Fibroblast of villous mesenchyme (primary cell): ENCODE measurements around the gene KLHL42. TPM values are rescaled to one million over a fixed set of nuclear protein-coding genes. Genes with fewer than 3 reads are reported as not detected.

Source experiments
- DNase-seq: peaks from one replicate; pipeline ENCODE4 v3.0.0-alpha.2; 2010; ENCODE audit warnings: low read depth
- H3K4me3 ChIP-seq: 2 replicates; pipeline ENCODE4 v1.5.1; 2011; ENCODE audit warnings: low read depth, mild to moderate bottlenecking, low read length
- total RNA-seq: library from RNA; depleted of rRNA; stranded (reverse); fragments of >200 nt; gene quantifications from 2 replicates; pipeline ENCODE4 v1.2.3, GENCODE V29; 2012
- TF ChIP-seq, protein P1 (sequence below): IDR thresholded peaks from 2 replicates; pipeline ENCODE4 v1.5.1; 2012; ENCODE audit warnings: low read depth, mild to moderate bottlenecking, low read length; ENCODE audit not compliant: insufficient read depth

The KLHL42 gene
- total RNA-seq, 1 donor: 44.5 TPM

DNA sequence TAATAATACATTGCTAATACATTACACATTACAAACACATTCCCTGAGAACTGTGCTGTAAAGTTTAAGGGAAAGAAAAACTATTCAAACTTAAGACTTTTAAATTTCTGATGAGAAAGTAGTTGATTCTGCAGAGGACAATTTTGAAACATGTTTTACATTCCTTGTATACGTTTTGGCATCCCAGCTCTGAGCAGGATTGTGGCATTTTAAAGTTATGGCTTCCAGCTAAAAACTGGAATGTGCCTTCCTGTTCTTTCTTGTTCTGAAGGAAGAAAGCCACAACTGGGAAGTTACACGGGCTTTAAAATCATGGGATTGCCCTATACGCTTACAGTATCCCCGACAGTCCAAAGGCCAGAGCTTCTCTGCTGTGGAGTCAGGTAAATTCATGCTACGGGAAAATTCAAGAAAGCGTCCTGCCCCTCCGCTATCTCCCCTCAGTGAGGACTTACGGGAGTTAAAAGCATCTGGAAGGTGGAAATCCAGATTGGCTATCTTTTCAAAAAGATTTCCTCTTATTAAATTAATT lies 10.8 kb upstream of the KLHL42 start:
- TF ChIP-seq, protein P1, sequence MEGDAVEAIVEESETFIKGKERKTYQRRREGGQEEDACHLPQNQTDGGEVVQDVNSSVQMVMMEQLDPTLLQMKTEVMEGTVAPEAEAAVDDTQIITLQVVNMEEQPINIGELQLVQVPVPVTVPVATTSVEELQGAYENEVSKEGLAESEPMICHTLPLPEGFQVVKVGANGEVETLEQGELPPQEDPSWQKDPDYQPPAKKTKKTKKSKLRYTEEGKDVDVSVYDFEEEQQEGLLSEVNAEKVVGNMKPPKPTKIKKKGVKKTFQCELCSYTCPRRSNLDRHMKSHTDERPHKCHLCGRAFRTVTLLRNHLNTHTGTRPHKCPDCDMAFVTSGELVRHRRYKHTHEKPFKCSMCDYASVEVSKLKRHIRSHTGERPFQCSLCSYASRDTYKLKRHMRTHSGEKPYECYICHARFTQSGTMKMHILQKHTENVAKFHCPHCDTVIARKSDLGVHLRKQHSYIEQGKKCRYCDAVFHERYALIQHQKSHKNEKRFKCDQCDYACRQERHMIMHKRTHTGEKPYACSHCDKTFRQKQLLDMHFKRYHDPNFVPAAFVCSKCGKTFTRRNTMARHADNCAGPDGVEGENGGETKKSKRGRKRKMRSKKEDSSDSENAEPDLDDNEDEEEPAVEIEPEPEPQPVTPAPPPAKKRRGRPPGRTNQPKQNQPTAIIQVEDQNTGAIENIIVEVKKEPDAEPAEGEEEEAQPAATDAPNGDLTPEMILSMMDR: no peak
- no peak for DNase-seq
- no peak overlapping the region for H3K4me3 ChIP-seq

DNA sequence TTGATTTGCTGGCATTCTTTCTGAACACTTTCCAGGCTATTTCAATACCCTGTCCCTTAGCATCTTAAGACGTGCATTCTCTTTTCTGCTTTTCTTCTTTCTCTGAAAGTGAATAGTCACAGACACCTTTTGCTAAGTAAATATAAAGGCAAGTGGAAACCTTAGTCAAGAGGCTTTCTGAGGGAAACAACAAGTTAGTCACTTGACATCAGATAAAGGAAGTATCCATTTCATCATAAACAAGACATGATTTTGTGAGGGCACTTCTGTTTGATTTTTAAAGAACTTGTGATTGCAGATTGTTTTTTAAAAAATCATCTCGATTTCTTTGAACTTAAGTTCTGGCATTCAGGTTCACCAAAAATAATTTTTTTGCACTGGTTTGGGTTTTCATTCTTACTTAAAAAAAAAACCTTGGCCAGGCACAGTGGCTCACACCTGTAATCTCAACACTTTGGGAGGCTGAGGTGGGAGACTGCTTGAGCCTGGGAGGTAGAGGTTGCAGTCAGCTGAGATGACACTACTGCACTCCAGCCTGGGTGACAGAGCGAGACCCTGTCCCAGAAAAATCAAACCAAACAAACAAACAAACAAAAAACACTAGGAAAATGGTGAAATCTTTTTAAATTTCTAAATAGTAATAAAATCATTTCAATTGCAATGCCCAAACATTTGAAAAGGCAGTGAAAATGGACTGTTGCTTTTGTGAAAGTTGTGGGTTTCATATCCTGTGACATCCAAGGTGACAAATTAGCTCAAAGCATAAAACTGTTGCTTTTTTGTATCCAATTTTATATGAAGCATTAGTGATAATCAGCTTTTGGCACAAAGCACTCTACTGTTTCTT lies 8.3 kb upstream of the KLHL42 start:
- no peak for DNase-seq
- TF ChIP-seq, protein P1: no peak
- no peak overlapping the region for H3K4me3 ChIP-seq

DNA sequence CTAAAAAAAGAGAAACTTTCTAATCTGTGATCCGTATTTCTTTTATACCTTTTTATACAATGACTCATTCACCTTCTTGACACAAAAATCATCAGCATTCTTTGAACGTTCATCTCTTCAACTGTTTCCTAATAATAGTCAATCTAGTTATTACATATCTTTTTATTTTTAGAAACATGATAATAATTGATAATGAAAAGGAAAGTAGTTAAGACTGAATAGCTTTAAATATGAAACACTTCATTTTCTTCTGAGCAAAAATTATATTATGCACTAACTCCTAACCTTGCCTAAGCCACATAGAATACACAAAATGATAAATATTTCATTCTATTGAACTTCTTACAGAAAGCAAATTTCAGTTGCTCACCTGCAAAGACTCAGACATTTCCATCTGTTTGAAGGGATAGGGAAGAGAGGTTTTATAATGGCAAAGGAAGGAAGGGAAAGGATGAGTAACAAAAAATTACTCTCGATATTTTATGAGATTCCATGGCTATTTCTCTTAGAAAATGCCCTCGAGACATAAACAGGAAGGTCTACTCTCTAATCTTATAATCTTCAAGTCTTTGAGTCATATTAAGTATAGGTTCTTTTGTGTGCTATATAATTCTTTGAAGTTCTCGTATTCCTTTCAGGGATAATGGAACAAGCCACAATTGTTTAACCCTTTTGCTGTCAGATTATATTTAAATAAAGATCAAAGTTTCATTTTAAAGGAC lies 7.5 kb upstream of the KLHL42 start:
- DNase-seq: peak; percentile 59
- TF ChIP-seq, protein P1: no peak

DNA sequence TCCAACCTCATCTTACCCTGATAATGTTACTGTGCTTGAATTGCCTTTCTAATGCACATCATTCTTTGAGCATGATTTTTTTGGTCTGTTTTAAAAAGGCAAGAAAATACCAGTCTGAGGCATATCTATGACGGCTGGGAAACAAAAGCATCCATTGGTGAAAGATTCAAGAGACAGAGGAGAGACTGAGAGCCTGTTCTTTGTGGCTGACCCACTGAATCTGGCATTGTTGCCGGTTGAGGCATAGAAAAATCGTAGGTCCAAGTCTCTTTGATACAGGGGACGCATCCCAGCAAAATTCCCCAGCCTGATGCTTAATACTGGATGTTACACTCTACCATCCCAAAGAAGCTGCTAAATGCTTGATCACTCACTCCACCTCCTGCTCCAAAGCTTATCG lies 2.9 kb upstream of the KLHL42 start:
- no peak for DNase-seq
- TF ChIP-seq, protein P1: no peak

More for the DNA sequence above, 7.5 kb upstream of the KLHL42 start:
- H3K4me3 ChIP-seq: no peak overlapping the region

DNA sequence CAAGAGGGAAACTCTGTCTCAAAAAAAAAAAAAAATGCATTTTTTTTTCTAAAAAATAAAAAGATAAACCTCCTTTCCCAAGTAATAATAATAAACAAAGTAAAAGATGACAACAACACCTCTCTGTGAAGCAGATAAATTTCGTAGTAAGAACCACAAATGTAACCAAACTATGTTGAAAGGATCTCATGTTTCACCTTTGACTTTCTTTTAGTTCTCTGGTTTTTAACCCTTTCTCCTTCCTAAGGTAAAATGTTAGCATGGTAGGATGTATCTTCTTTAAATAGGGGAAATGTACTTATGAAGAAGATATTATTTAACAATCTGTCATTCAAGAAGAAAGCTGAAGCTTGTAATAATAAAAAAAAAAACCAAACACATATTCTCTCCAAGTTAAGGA lies 1.8 kb upstream of the KLHL42 start:
- H3K4me3 ChIP-seq: no peak overlapping the region
- DNase-seq: no peak
- TF ChIP-seq, protein P1: no peak

More for the DNA sequence above, 2.9 kb upstream of the KLHL42 start:
- no peak overlapping the region for H3K4me3 ChIP-seq

DNA sequence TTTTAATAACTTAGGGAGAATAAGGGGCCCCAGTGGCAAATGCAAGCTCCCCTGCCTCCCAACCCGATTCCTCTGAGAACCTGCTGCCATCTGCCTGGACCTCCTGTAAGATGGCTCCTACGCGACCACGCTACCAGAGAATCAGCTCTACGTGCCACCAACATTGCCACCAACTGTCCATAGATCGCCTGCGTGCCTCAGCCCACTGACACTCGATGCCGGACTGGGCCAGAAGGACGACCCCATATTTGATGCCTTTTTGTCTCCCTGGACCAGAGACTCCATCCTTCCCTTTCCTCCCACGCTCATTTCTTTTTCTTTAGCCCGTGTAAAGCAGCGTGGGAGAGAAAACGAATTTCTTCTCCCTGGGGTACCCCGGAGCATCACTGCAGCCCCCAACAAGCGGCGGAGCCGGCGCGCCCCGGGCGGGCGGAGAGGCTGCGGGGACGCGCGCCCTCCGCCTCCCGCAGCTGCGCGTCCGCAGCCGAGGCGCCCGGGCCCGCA lies 565 bp upstream of the KLHL42 start:
- peak overlapping the region; percentile 76 for H3K4me3 ChIP-seq
- peak; percentile 22 for DNase-seq
- TF ChIP-seq, protein P1: no peak
